ENCODE measurements around the gene KRT75.

GRCh38 chr12:52480073-52480472 is 45.9 kb upstream of the KRT75 start:
- TF ChIP-seq CTCF (IDR thresholded peaks at IDR 0.05): no peak
- TF ChIP-seq POLR2A (IDR thresholded peaks at IDR 0.05): no peak

Data from stomach (tissue), 4 donors.